ENCODE measurements around the gene AQP10.
A peak's percentile ranks its signal among the peaks of the same experiment; 100 is the strongest.

DNA sequence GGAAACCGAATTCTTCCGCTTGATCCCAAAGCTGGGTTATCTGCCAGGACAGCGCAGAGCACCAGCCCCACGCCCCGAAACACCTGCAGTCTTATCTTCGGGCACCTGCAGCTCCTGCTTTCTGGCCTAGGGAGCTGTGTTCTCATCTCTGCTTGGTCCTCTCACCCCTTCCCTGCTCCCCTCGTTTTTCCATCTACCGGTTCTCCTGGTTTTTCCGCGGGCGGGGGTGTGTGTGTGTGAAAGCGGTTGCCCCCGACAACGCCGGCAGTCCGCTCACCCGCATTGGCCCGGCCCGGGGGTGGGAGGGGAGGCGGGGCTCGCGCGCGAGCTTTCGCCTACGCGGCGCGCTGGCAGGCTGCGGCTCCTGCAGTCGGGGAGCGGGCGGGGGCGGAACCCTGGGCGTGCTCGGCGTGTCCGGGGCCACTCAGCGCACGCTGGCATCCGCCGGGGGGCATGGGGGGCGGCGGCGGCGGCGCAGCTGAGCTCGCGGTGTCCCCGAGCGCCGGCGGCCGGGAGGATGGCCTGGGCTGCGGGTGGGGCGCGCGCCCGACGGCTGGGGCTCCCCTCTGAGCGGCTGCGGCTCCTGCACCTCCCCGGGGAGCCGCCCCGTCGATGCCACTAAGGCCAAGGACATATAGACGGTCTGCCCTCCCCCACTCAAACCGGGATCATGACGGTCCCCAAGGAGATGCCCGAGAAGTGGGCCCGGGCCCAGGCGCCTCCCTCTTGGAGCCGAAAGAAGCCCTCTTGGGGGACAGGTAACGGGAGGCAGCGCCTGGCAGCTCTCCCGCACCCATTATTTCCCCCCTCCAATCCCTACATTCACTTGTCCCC, 7.6 kb downstream of the AQP10 start:
- 0 out of 2 replicates have a peak, but pooled peaks have one; percentile 30 for TF ChIP-seq MAX (IDR thresholded peaks at IDR 0.05)
- TF ChIP-seq NFIC (IDR thresholded peaks at IDR 0.05): no peak; the same call in 1 of the 2 replicates
- TF ChIP-seq TEAD4 (IDR thresholded peaks at IDR 0.05): no peak
- no peak for TF ChIP-seq CREB1 (IDR thresholded peaks at IDR 0.05; ENCODE audit: low read depth)
- no peak for TF ChIP-seq CEBPB (IDR thresholded peaks at IDR 0.05)
- no peak for TF ChIP-seq RAD21 (IDR thresholded peaks at IDR 0.05; ENCODE audit: low read depth)
- no peak for TF ChIP-seq FOXM1 (IDR thresholded peaks at IDR 0.05; ENCODE audit: borderline replicate concordance, low read depth)
- peak; percentile 87 for TF ChIP-seq EGR1 (IDR thresholded peaks at IDR 0.05)
- no peak for TF ChIP-seq TAF1 (IDR thresholded peaks at IDR 0.05; ENCODE audit: low read depth)
- TF ChIP-seq REST (IDR thresholded peaks at IDR 0.05; ENCODE audit: low read depth): no peak
- no peak for TF ChIP-seq EP300 (IDR thresholded peaks at IDR 0.05; ENCODE audit: borderline replicate concordance)
- TF ChIP-seq YY1 (IDR thresholded peaks at IDR 0.05; ENCODE audit: low read depth): no peak
- no peak; the same call in 1 of the 2 replicates for TF ChIP-seq TCF12 (IDR thresholded peaks at IDR 0.05; ENCODE audit: low read depth)

Measured in Ishikawa (cell line).